Smooth muscle cell (in vitro differentiated cells): ENCODE measurements around the gene MOB3A. TPM values are rescaled to one million over a fixed set of nuclear protein-coding genes. Genes with fewer than 3 reads are reported as not detected.

Source experiments
- DNase-seq: peaks from one replicate; lab custom pipeline; 2025; ENCODE audit not compliant: unreplicated experiment; lab: John Stamatoyannopoulos, UW
- H2AFZ ChIP-seq: fragments of 200-600 bp; sonication (generic); 2 replicates; pipeline ENCODE4 v1.6.0; 2016; ENCODE audit warnings: antibody characterized with exemption, low read depth, mild to moderate bottlenecking
- H3F3A ChIP-seq: fragments of 200-600 bp; sonication (generic); 2 replicates; pipeline ENCODE4 v1.6.0; 2017; ENCODE audit warnings: antibody characterized with exemption, low read depth
- H3K27ac ChIP-seq: fragments of 200-600 bp; sonication (generic); 2 replicates; pipeline ENCODE4 v1.5.1; 2016; ENCODE audit warnings: low read depth, mild to moderate bottlenecking
- H3K27me3 ChIP-seq: fragments of 200-600 bp; sonication (generic); 2 replicates; pipeline ENCODE4 v1.6.1; 2016; ENCODE audit warnings: low read depth, mild to moderate bottlenecking
- H3K36me3 ChIP-seq: fragments of 200-600 bp; sonication (generic); 2 replicates; pipeline ENCODE4 v1.5.1; 2016; ENCODE audit warnings: low read depth
- H3K4me1 ChIP-seq: fragments of 200-600 bp; sonication (generic); 2 replicates; pipeline ENCODE4 v1.5.1; 2016; ENCODE audit warnings: low read depth
- H3K4me2 ChIP-seq: fragments of 200-600 bp; sonication (generic); 2 replicates; pipeline ENCODE4 v1.6.0; 2016; ENCODE audit warnings: mild to moderate bottlenecking
- H3K4me3 ChIP-seq: fragments of 200-600 bp; sonication (generic); 2 replicates; pipeline ENCODE4 v1.5.1; 2016; ENCODE audit warnings: mild to moderate bottlenecking
- H3K79me2 ChIP-seq: fragments of 200-600 bp; sonication (generic); 2 replicates; pipeline ENCODE4 v1.6.0; 2016; ENCODE audit warnings: low read depth, mild to moderate bottlenecking
- H3K9ac ChIP-seq: fragments of 200-600 bp; sonication (generic); 2 replicates; pipeline ENCODE4 v1.6.0; 2016; ENCODE audit warnings: low read depth
- H3K9me3 ChIP-seq: fragments of 200-600 bp; sonication (generic); replicated peaks from 2 replicates; pipeline ENCODE4 v1.5.1; 2016; ENCODE audit warnings: low read depth
- H4K20me1 ChIP-seq: fragments of 200-600 bp; sonication (generic); 2 replicates; pipeline ENCODE4 v1.6.0; 2016; ENCODE audit warnings: low read depth
- CTCF ChIP-seq: fragments of 200-600 bp; sonication (generic); IDR thresholded peaks from 2 replicates; pipeline ENCODE4 v1.5.1; 2017; ENCODE audit warnings: borderline replicate concordance, mild to moderate bottlenecking, antibody characterized with exemption; ENCODE audit not compliant: insufficient read depth, poor library complexity, severe bottlenecking
- WGBS: methylation state at CpG from one replicate; pipeline ENCODE4 v1.1.7; 2016; ENCODE audit warnings: low lambda C conversion rate; 5-methylcytosine and 5-hydroxymethylcytosine counted together
- polyA plus RNA-seq: library from polyadenylated mRNA; unstranded; fragments of >200 nt; fragmentation: Nextera tagmentation; extraction: Ambion mirVana; gene quantifications from 2 replicates; pipeline ENCODE4 v1.2.1, GENCODE V29; 2016
- total RNA-seq: library from RNA; depleted of rRNA; stranded (reverse); fragments of >200 nt; gene quantifications from 2 replicates; pipeline ENCODE4 v1.2.3, GENCODE V29; 2014

MOB3A gene
- total and polyA plus RNA-seq, 2 experiments from 2014 or later = 11.2 to 23.8 TPM

- Histone ChIP-seq H3K4me2 (no peak overlapping the region), H3K4me1 (no peaks in the 10 kb centered on the region), H3K4me3 (no peak overlapping the region), H2AFZ (no peak overlapping the region), H3K27me3 (no peaks in the 10 kb centered on the region), H3K27ac (no peak overlapping the region), H3K36me3 (no peaks in the 10 kb centered on the region), H3K9me3 (no peaks in the 10 kb centered on the region), H3K9ac (no peak overlapping the region), H4K20me1 (peaks cover 39% of the 10 kb centered on the region), H3F3A (no peaks in the 10 kb centered on the region), H3K79me2 (no peaks in the 10 kb centered on the region)
- DNase-seq = no peak
- TF ChIP-seq CTCF = no peak
- WGBS = 99% methylated on average over 20 of the region's 20 CpGs
Measured at GRCh38 chr19:2111886-2112285, 15.8 kb upstream of the MOB3A start.

GRCh38 chr19:2111425-2111824 lies 15.3 kb upstream of the MOB3A start:
- Histone ChIP-seq H3K79me2 (no peaks in the 10 kb centered on the region), H3K36me3 (no peaks in the 10 kb centered on the region), H3K4me1 (no peaks in the 10 kb centered on the region), H3K9me3 (no peaks in the 10 kb centered on the region), H3K4me3 (no peak overlapping the region), H3K9ac (no peak overlapping the region), H3K27ac (no peak overlapping the region), H4K20me1 (peaks cover 43% of the 10 kb centered on the region), H3F3A (no peaks in the 10 kb centered on the region), H3K4me2 (no peak overlapping the region), H3K27me3 (no peaks in the 10 kb centered on the region), H2AFZ (no peak overlapping the region)
- no peak for TF ChIP-seq CTCF
- DNase-seq = no peak
- 93% methylated on average over 20 of the region's 22 CpGs for WGBS

GRCh38 chr19:2110822-2111221 lies 14.7 kb upstream of the MOB3A start:
- no peaks in the 10 kb centered on the region for H3K9me3 ChIP-seq
- H3K4me2 ChIP-seq = no peak overlapping the region
- H3K4me3 ChIP-seq = no peak overlapping the region
- H3F3A ChIP-seq = no peaks in the 10 kb centered on the region
- H3K79me2 ChIP-seq = peaks cover 2% of the 10 kb centered on the region
- TF ChIP-seq CTCF = no peak
- no peak for DNase-seq
- WGBS = over 99% methylated on average over 12 of the region's 13 CpGs
- no peak overlapping the region for H3K27ac ChIP-seq
- H3K4me1 ChIP-seq = no peaks in the 10 kb centered on the region
- H3K36me3 ChIP-seq = no peaks in the 10 kb centered on the region
- no peak overlapping the region for H2AFZ ChIP-seq
- peaks cover 45% of the 10 kb centered on the region for H4K20me1 ChIP-seq
- no peak overlapping the region for H3K9ac ChIP-seq
- H3K27me3 ChIP-seq = no peaks in the 10 kb centered on the region

GRCh38 chr19:2109046-2109864 lies 13.1 kb upstream of the MOB3A start:
- no peak for DNase-seq
- Histone ChIP-seq H3K79me2 (peaks cover 17% of the 10 kb centered on the region), H3K4me1 (no peaks in the 10 kb centered on the region), H3K4me3 (no peak overlapping the region), H3K4me2 (no peak overlapping the region), H3K9me3 (no peaks in the 10 kb centered on the region), H3F3A (no peaks in the 10 kb centered on the region), H3K9ac (no peak overlapping the region), H3K27ac (no peak overlapping the region), H3K36me3 (no peaks in the 10 kb centered on the region), H2AFZ (no peak overlapping the region), H3K27me3 (no peaks in the 10 kb centered on the region), H4K20me1 (peaks cover 56% of the 10 kb centered on the region)
- TF ChIP-seq CTCF = no peak
- WGBS = 94% methylated on average over 30 of the region's 31 CpGs
